ENCODE results near the gene TCF7L1. TPM values are rescaled to one million over a fixed set of nuclear protein-coding genes. Genes with fewer than 3 reads are reported as not detected.

TCF7L1 gene
- total RNA-seq, 1 donor from 2014 or later: 48.3 TPM

- TF ChIP-seq, protein P1, sequence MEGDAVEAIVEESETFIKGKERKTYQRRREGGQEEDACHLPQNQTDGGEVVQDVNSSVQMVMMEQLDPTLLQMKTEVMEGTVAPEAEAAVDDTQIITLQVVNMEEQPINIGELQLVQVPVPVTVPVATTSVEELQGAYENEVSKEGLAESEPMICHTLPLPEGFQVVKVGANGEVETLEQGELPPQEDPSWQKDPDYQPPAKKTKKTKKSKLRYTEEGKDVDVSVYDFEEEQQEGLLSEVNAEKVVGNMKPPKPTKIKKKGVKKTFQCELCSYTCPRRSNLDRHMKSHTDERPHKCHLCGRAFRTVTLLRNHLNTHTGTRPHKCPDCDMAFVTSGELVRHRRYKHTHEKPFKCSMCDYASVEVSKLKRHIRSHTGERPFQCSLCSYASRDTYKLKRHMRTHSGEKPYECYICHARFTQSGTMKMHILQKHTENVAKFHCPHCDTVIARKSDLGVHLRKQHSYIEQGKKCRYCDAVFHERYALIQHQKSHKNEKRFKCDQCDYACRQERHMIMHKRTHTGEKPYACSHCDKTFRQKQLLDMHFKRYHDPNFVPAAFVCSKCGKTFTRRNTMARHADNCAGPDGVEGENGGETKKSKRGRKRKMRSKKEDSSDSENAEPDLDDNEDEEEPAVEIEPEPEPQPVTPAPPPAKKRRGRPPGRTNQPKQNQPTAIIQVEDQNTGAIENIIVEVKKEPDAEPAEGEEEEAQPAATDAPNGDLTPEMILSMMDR (IDR thresholded peaks at IDR 0.05; ENCODE audit: unreplicated experiment): no peak
- Mint-ChIP-seq H3K27me3 (ENCODE audit: low read depth) (no peaks in the 10 kb centered on the region), H3K4me3 (no peak overlapping the region), H3K4me1 (peaks cover 18% of the 10 kb centered on the region), H3K27ac (no peak overlapping the region), H3K9me3 (no peaks in the 10 kb centered on the region), H3K36me3 (peaks cover 10% of the 10 kb centered on the region)
- no peak for DNase-seq (ENCODE audit: low spot score in 2 of 2, unreplicated experiment in 2 of 2)
These were observed 150.4 kb downstream of the TCF7L1 start for GRCh38 chr2:85283641-85284040.

DNA sequence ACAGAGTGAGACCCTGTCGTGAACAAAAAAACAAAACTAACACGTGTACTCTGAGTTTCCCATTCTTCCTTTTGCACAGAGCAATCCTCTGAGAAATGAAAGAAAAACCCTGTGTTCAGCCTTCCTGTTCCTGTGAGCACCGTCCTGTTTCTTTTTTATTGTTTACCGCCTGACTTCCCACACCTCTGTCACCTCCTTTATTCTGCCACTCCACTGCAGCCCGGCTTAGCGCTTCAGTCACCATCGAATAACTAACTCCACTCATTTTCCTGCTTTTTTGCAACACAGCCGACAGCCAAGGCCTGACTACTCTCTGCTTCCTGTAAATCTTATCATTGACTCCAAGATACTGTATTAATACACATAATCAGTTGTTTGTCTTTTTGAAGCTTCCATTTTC lies 153.7 kb downstream of the TCF7L1 start:
- TF ChIP-seq, protein P1 (IDR thresholded peaks at IDR 0.05; ENCODE audit: unreplicated experiment): no peak
- DNase-seq (ENCODE audit: low spot score in 2 of 2, unreplicated experiment in 2 of 2): no peak
- no peaks in the 10 kb centered on the region for H3K9me3 Mint-ChIP-seq
- H3K4me1 Mint-ChIP-seq: peaks cover 11% of the 10 kb centered on the region
- no peak overlapping the region for H3K27ac Mint-ChIP-seq
- H3K27me3 Mint-ChIP-seq (ENCODE audit: low read depth): no peaks in the 10 kb centered on the region
- H3K36me3 Mint-ChIP-seq: peaks cover 23% of the 10 kb centered on the region
- no peak overlapping the region for H3K4me3 Mint-ChIP-seq

DNA sequence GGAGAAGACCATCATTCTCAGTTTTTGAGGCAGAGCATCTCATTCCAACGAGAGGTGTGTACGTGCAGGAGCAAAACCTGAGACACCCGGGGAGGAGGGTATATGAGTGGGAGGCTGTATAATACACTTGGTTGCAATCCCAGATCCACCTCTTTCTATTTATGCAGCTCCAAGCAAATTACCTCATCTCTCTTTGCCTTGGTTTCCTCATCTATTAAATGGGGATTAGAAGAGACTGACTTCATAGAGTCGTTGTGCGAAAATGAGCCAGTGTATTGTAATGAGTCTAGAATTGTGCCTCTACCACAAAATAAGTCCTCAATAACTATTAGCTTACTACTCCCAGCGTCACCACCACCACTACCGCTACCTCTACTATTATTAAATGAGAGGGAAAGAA lies 154.5 kb downstream of the TCF7L1 start:
- TF ChIP-seq, protein P1 (IDR thresholded peaks at IDR 0.05; ENCODE audit: unreplicated experiment): no peak
- Mint-ChIP-seq H3K4me1 (peaks cover 11% of the 10 kb centered on the region), H3K9me3 (no peaks in the 10 kb centered on the region), H3K4me3 (no peak overlapping the region), H3K27ac (no peak overlapping the region), H3K36me3 (peaks cover 23% of the 10 kb centered on the region), H3K27me3 (ENCODE audit: low read depth) (no peaks in the 10 kb centered on the region)
- DNase-seq (ENCODE audit: low spot score in 2 of 2, unreplicated experiment in 2 of 2): no peak

GRCh38 chr2:85288244-85288725 lies 155.1 kb downstream of the TCF7L1 start:
- H3K4me3 Mint-ChIP-seq: no peak overlapping the region
- no peaks in the 10 kb centered on the region for H3K27me3 Mint-ChIP-seq (ENCODE audit: low read depth)
- peaks cover 11% of the 10 kb centered on the region for H3K4me1 Mint-ChIP-seq
- H3K9me3 Mint-ChIP-seq: no peaks in the 10 kb centered on the region
- peak overlapping the region; percentile 72 for H3K27ac Mint-ChIP-seq
- H3K36me3 Mint-ChIP-seq: peaks cover 23% of the 10 kb centered on the region
- no peak for DNase-seq (ENCODE audit: low spot score in 2 of 2, unreplicated experiment in 2 of 2)
- TF ChIP-seq, protein P1 (IDR thresholded peaks at IDR 0.05; ENCODE audit: unreplicated experiment): no peak

GRCh38 chr2:85291425-85292023 lies 158.3 kb downstream of the TCF7L1 start:
- Mint-ChIP-seq H3K9me3 (no peaks in the 10 kb centered on the region), H3K27me3 (ENCODE audit: low read depth) (no peaks in the 10 kb centered on the region), H3K36me3 (peaks cover 26% of the 10 kb centered on the region), H3K4me1 (peaks cover 11% of the 10 kb centered on the region), H3K4me3 (no peak overlapping the region), H3K27ac (no peak overlapping the region)
- DNase-seq (ENCODE audit: low spot score in 2 of 2, unreplicated experiment in 2 of 2): no peak
- TF ChIP-seq, protein P1 (IDR thresholded peaks at IDR 0.05; ENCODE audit: unreplicated experiment): no peak

Data from mesothelial cell of epicardium (in vitro differentiated cells).